Neural crest cell (in vitro differentiated cells): ENCODE data around the gene MALAT1. TPM values are rescaled to one million over a fixed set of nuclear protein-coding genes. Genes with fewer than 3 reads are reported as not detected.

Experiments
- DNase-seq: peaks from one replicate; pipeline ENCODE4 v3.0.0; 2021; ENCODE audit warnings: low read depth, mixed read lengths, low spot score
- H3K27ac Mint-ChIP-seq: one replicate; pipeline ENCODE4 v1.8.0; 2021; ENCODE audit warnings: mild to moderate bottlenecking, mixed read lengths; ENCODE audit not compliant: unreplicated experiment
- H3K27me3 Mint-ChIP-seq: 2 replicates; pipeline ENCODE4 v1.8.0; 2021; ENCODE audit warnings: low read depth, mild to moderate bottlenecking, mixed read lengths
- H3K36me3 Mint-ChIP-seq: 2 replicates; pipeline ENCODE4 v1.8.0; 2021; ENCODE audit warnings: low read depth, mild to moderate bottlenecking, mixed read lengths
- H3K4me1 Mint-ChIP-seq: 2 replicates; pipeline ENCODE4 v1.8.0; 2021; ENCODE audit warnings: mixed read lengths
- H3K4me3 Mint-ChIP-seq: one replicate; pipeline ENCODE4 v1.8.0; 2021; ENCODE audit warnings: mild to moderate bottlenecking, mixed read lengths
- H3K9me3 Mint-ChIP-seq: 2 replicates; pipeline ENCODE4 v1.8.0; 2021; ENCODE audit warnings: mixed read lengths
- total RNA-seq: library from RNA; stranded (reverse); gene quantifications from 2 replicates; pipeline ENCODE4 v1.2.1, GENCODE V29; 2021
- TF ChIP-seq, protein P1 (sequence below): fragments of 200-600 bp; sonication (generic); conservative IDR thresholded peaks from 2 replicates; pipeline ENCODE4 v1.5.0; 2021; ENCODE audit warnings: antibody characterized with exemption, mild to moderate bottlenecking

The MALAT1 gene
- total RNA-seq, 1 donor from 2014 or later = 5,409 TPM

- TF ChIP-seq, protein P1, sequence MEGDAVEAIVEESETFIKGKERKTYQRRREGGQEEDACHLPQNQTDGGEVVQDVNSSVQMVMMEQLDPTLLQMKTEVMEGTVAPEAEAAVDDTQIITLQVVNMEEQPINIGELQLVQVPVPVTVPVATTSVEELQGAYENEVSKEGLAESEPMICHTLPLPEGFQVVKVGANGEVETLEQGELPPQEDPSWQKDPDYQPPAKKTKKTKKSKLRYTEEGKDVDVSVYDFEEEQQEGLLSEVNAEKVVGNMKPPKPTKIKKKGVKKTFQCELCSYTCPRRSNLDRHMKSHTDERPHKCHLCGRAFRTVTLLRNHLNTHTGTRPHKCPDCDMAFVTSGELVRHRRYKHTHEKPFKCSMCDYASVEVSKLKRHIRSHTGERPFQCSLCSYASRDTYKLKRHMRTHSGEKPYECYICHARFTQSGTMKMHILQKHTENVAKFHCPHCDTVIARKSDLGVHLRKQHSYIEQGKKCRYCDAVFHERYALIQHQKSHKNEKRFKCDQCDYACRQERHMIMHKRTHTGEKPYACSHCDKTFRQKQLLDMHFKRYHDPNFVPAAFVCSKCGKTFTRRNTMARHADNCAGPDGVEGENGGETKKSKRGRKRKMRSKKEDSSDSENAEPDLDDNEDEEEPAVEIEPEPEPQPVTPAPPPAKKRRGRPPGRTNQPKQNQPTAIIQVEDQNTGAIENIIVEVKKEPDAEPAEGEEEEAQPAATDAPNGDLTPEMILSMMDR = no peak
- peak overlapping the region; percentile 12 for H3K4me3 Mint-ChIP-seq
- H3K4me1 Mint-ChIP-seq = peaks cover 50% of the 10 kb centered on the region
- peaks cover 33% of the 10 kb centered on the region for H3K27me3 Mint-ChIP-seq
- H3K9me3 Mint-ChIP-seq = no peaks in the 10 kb centered on the region
- peak overlapping the region; percentile 78 for H3K27ac Mint-ChIP-seq
- H3K36me3 Mint-ChIP-seq = no peaks in the 10 kb centered on the region
- no peak for DNase-seq
Measured at GRCh38 chr11:65554842-65555430, 56.1 kb downstream of the MALAT1 start.

GRCh38 chr11:65555693-65556231 is 56.9 kb downstream of the MALAT1 start:
- H3K4me1 Mint-ChIP-seq = peaks cover 57% of the 10 kb centered on the region
- peaks cover 31% of the 10 kb centered on the region for H3K27me3 Mint-ChIP-seq
- peak overlapping the region; percentile 69 for H3K4me3 Mint-ChIP-seq

More at GRCh38 chr11:65555693-65556231, 56.9 kb downstream of the MALAT1 start:
- TF ChIP-seq, protein P1 = no peak
- Mint-ChIP-seq H3K9me3 (no peaks in the 10 kb centered on the region), H3K36me3 (no peaks in the 10 kb centered on the region), H3K27ac (no peak overlapping the region)
- DNase-seq = no peak

Other genes with a start within 250 kb of the MALAT1 start
- gene POLA2, start 237.1 kb upstream of the MALAT1 start, total RNA-seq = 63.7 and 66.9 TPM in 2 replicates
- 2.3 and 4.0 TPM in 2 replicates for gene CDC42EP2, start 184.2 kb upstream of the MALAT1 start, total RNA-seq
- 96.3 and 99.0 TPM in 2 replicates for gene DPF2, start 165.2 kb upstream of the MALAT1 start, total RNA-seq
- gene TIGD3, start 144.3 kb upstream of the MALAT1 start, total RNA-seq = 3.3 TPM in 2 replicates
- gene SLC25A45, start 116.4 kb upstream of the MALAT1 start, total RNA-seq = 1.5 and 1.8 TPM in 2 replicates
- 25.6 and 29.0 TPM in 2 replicates for gene FRMD8, start 112.4 kb upstream of the MALAT1 start, total RNA-seq
- gene NEAT1, start 76.2 kb upstream of the MALAT1 start, total RNA-seq = 29.8 and 37.2 TPM in 2 replicates
- 66.0 and 68.8 TPM in 2 replicates for gene SCYL1, start 26.0 kb downstream of the MALAT1 start, total RNA-seq
- gene LTBP3, start 59.3 kb downstream of the MALAT1 start, total RNA-seq = 21.0 and 22.5 TPM in 2 replicates
- gene ZNRD2, start 71.4 kb downstream of the MALAT1 start, total RNA-seq = 32.2 and 33.2 TPM in 2 replicates
- 82.4 and 86.3 TPM in 2 replicates for gene FAM89B, start 73.5 kb downstream of the MALAT1 start, total RNA-seq
- gene EHBP1L1, start 77.0 kb downstream of the MALAT1 start, total RNA-seq = 13.6 and 15.3 TPM in 2 replicates
- gene KCNK7, start 96.8 kb downstream of the MALAT1 start, total RNA-seq = 1.0 and 1.1 TPM in 2 replicates
- gene MAP3K11, start 115.2 kb downstream of the MALAT1 start, total RNA-seq = 88.3 and 94.0 TPM in 2 replicates
- gene PCNX3, start 116.7 kb downstream of the MALAT1 start, total RNA-seq = 58.2 and 58.9 TPM in 2 replicates
- gene SIPA1, start 139.1 kb downstream of the MALAT1 start, total RNA-seq = 17.5 and 23.6 TPM in 2 replicates
- 49.0 and 53.7 TPM in 2 replicates for gene RELA, start 163.9 kb downstream of the MALAT1 start, total RNA-seq
- gene KAT5, start 213.2 kb downstream of the MALAT1 start, total RNA-seq = 70.5 and 74.9 TPM in 2 replicates
- 69.4 and 72.1 TPM in 2 replicates for gene RNASEH2C, start 221.8 kb downstream of the MALAT1 start, total RNA-seq